GM12873 (cell line): ENCODE data around the gene CRB1.

Source experiments
- TF ChIP-seq, protein P1 (sequence below): IDR thresholded peaks from 2 replicates; pipeline ENCODE4 v1.5.1; 2012; ENCODE audit warnings: low read depth, mild to moderate bottlenecking, moderate library complexity, low read length, control low read depth; ENCODE audit not compliant: insufficient read depth; ENCODE audit errors: missing control alignments

CRB1 gene

DNA sequence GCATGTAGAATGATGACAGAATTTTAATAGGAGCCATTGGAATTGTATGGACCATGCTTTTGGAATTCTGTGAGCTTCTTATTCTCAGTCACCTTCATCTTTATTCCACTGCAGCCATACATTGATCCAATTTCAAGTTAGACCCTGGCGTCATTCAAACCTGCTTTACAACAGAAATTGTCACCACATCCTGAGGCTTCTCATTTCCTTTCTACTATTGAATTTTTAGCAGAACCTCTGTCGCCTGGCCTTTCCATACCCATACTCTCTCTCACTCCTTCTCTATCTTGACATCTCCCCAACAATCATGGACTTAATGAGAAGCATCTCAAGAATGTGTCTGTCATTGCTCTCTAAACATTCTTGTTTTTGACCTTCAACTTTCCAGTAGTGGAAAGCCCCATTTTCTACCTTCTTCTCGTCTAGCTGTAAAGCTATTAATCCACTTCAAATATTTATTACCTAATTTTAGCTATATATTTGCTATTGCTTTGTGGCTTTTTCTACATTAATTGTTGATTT is 74.1 kb downstream of the CRB1 start:
- TF ChIP-seq, protein P1, sequence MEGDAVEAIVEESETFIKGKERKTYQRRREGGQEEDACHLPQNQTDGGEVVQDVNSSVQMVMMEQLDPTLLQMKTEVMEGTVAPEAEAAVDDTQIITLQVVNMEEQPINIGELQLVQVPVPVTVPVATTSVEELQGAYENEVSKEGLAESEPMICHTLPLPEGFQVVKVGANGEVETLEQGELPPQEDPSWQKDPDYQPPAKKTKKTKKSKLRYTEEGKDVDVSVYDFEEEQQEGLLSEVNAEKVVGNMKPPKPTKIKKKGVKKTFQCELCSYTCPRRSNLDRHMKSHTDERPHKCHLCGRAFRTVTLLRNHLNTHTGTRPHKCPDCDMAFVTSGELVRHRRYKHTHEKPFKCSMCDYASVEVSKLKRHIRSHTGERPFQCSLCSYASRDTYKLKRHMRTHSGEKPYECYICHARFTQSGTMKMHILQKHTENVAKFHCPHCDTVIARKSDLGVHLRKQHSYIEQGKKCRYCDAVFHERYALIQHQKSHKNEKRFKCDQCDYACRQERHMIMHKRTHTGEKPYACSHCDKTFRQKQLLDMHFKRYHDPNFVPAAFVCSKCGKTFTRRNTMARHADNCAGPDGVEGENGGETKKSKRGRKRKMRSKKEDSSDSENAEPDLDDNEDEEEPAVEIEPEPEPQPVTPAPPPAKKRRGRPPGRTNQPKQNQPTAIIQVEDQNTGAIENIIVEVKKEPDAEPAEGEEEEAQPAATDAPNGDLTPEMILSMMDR, result no peak

DNA sequence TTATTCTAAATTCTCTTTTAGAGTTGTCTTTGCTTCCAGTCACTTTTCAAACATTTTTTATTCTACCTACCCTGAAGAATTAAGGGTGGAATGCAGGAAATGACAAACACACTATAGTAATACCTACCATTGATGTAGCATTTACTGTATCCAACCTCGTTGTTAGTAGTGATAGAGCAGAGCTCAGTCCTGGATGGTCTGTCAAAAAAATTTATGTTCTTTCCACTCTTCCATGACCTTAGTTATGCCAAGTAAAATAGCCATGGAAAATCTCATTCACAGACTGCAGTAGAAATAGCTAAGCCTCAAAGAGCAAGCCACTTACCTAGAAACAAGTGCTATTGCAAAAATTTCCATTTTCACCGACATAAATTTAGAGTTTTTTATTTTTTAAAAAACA is 74.6 kb downstream of the CRB1 start:
- TF ChIP-seq, protein P1, result no peak

DNA sequence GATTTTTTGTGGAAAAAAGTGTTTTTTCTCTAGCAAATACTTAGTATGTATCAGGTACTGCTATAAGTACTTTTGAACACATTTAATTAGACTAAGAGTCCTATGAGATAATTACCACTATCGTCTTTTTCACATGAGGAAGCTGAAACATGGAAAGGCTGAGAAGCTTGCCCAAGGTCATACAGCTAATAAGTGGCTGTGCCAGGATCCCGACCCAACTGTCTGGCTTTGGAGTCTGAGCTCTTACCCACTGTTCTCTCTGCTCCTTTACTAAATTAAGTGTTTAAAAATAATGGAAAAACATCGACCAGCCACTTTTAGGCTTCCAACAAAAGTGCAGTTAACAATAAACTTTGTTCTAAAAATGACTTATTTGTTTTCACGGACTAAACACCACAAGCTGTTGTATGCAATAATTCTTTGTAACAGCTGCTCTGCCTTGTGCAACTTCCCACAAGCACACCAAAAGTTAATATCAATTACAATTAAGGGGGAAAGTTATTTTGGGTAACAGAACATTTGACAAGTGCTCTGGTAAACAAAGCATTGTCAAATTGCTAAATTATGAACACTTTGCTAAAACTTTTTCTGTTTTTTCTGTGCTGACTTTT is 75.7 kb downstream of the CRB1 start:
- TF ChIP-seq, protein P1, result no peak

DNA sequence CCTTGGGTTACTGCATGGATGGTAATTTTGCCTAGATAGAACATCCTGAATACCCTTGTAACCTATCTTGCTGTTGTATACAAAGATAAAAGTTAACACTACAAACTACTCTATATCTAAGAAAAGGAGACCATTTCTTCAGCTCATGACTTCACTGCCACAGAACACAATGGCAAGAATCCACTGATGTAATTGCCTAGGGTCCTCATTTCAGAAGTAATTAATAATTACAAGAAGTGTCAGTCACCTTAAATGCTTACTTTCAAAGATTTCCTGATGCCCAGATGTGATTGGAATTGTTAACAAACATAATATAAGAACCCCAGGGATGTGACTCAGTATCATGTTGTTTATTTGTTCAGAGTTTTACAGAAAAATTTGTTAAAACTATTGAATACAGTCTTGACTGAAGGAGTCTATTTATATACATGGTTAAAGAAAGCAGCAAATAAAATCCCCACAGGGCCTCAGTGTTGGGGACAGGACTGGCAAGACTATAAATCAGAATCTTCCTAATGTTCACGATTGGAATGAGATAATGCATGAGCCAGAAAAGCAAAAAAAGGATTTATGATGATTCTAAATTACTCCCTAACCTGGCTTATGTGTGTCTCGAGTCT is 83.9 kb downstream of the CRB1 start:
- TF ChIP-seq, protein P1, result no peak

GRCh38 chr1:197355248-197355995 is 87.4 kb downstream of the CRB1 start:
- TF ChIP-seq, protein P1, result no peak

DNA sequence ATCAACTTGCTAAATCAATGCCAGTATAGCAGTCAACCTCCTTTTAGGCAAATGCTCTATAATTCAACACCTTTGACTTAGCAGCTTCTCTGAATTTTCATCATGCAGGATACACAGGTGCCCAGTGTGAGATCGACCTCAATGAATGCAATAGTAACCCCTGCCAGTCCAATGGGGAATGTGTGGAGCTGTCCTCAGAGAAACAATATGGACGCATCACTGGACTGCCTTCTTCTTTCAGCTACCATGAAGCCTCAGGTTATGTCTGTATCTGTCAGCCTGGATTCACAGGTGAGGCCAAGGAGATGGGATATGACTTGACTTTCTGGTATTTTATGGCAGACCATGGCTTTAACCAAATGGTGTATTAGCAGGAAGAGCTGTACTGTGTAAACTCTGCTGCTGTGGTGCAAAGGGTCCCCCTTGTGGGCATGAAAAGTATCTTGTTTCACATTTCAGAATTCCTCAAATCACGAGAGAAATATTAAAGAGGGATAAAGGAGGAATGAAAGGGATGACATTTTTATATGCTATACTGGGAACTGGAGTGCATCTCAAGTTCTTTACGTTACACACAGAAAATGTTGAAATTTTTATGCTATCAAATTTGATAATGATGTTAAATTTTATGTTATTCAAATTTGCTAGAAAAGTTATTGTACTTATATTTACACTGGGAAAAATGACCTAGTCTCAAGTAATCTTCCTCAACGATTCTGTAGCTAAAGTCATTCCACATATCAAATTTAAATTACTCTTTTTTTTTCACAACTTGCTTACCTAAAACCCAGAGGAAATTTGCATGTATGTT is 88.9 kb downstream of the CRB1 start:
- TF ChIP-seq, protein P1, result peak; percentile 73

- TF ChIP-seq, protein P1, result no peak
These were observed 90.9 kb downstream of the CRB1 start for GRCh38 chr1:197358959-197359358.
